Measurements from ENCODE around the gene PLOD1. TPM values are rescaled to one million over a fixed set of nuclear protein-coding genes. Genes with fewer than 3 reads are reported as not detected.

The PLOD1 gene
- total and polyA plus RNA-seq, 2 of the 13 experiments (the other 11 are each of a cell fraction or from before 2014, with no cell fraction given) = 70.1 to 318 TPM

DNA sequence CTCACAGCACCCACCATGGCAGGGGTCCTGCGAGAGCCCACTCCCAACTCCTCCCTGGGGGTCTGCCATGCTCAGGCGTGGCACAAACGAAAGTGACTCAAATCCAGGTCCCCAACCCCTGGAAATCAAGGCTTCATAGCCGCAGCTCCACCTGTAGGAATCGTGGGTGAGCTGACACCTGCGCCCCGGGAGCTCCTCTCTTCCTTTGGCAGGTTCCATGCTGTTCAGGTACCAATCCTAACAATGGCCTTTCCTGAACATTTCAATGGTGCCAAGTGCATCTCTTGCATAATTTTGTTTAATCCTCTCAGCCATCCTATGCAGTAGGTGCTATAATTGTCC, 46.9 kb upstream of the PLOD1 start (continued):
- no peak for TF ChIP-seq PHB2 (IDR thresholded peaks at IDR 0.05; ENCODE audit: partially characterized antibody)
- no peak for TF ChIP-seq ZNF780A (CRISPR knock-in tag; IDR thresholded peaks at IDR 0.05)

- no TSS peak for BruUV-seq (replicated peaks)
- Histone ChIP-seq H3K79me2 (ENCODE audit: insufficient read depth, low read length) (no peaks in the 10 kb centered on the region), H3K27ac (ENCODE audit: extremely low read length, insufficient read depth, low read length) (no peak overlapping the region), H3K27me3 (ENCODE audit: control insufficient read depth in 1 of 2, insufficient read depth in 2 of 2, low read length in 2 of 2) (peaks cover 0 to 5% of the 10 kb centered on the region in 2 experiments; a peak in 1 of 5 replicates), H3K9me3 (ENCODE audit: low read length) (no peaks in the 10 kb centered on the region), H2AFZ (ENCODE audit: low read length) (no peak overlapping the region), H3K4me1 (ENCODE audit: insufficient read depth, low read length) (peaks cover 65% of the 10 kb centered on the region), H3K9ac (ENCODE audit: insufficient read depth, low read depth, low read length) (no peak overlapping the region), H3K4me3 (replicated peaks in 1 of 3; ENCODE audit: insufficient read depth in 1 of 3, low read depth in 2 of 3, low read length in 3 of 3) (no peak overlapping the region), H3K36me3 (replicated peaks in 1 of 2; ENCODE audit: control insufficient read depth in 1 of 2, insufficient read depth in 2 of 2, low read length in 2 of 2) (no peaks in the 10 kb centered on the region), H3K4me2 (ENCODE audit: low read depth, low read length) (no peak overlapping the region), H4K20me1 (ENCODE audit: insufficient read depth, low read length) (no peaks in the 10 kb centered on the region)
- CTCF ChIA-PET (ENCODE audit: low intra/inter-chr PET ratio, low total read pairs) = no interaction called here
- FAIRE-seq (no peak), ATAC-seq (no peak), DNase-seq (ENCODE audit: low spot score) (no peak)
- POLR2A ChIA-PET = interaction anchor here (0.8 kb wide), 1 partner anchor 19 kb away, joined by 3 read pairs; no protein-coding TSS in a partner anchor
- in situ Hi-C loops (cut with HindIII; ENCODE audit: extremely low pct_ligation_motif_present, low pct_unique_long_range_greater_than_20kb) = no loop called here
- intact Hi-C loops (cut with micrococcal nuclease; ENCODE audit: unreplicated experiment) = no loop called here
- WGBS (ENCODE audit: low lambda C conversion rate) = 59% methylated on average over 9 of the region's 15 CpGs
- TF ChIP-seq KDM4B (CRISPR knock-in tag; IDR thresholded peaks at IDR 0.05) (no peak), ZNF782 (CRISPR knock-in tag; IDR thresholded peaks at IDR 0.05; ENCODE audit: borderline replicate concordance) (no peak), PHF8 (CRISPR knock-in tag; IDR thresholded peaks at IDR 0.05) (no peak), ZEB1 (IDR thresholded peaks at IDR 0.05; ENCODE audit: insufficient replicate concordance, low read depth) (no peak), ZNF768 (CRISPR knock-in tag; IDR thresholded peaks at IDR 0.05) (peak; percentile 97), RFX3 (CRISPR knock-in tag; IDR thresholded peaks at IDR 0.05) (no peak), PAX8 (CRISPR knock-in tag; IDR thresholded peaks at IDR 0.05; ENCODE audit: borderline replicate concordance) (no peak), DPF2 (CRISPR knock-in tag; IDR thresholded peaks at IDR 0.05; ENCODE audit: borderline replicate concordance, low read depth) (no peak), ATF7 (IDR thresholded peaks at IDR 0.05) (no peak), ATF7 (CRISPR knock-in tag; IDR thresholded peaks at IDR 0.05) (0 out of 2 replicates have a peak, but pooled peaks have one; percentile 26), ZNF737 (CRISPR knock-in tag; IDR thresholded peaks at IDR 0.05; ENCODE audit: borderline replicate concordance) (no peak), KDM1A (CRISPR knock-in tag; IDR thresholded peaks at IDR 0.05) (peak; percentile 50; the same call in 1 of the 2 replicates), ZNF205 (CRISPR knock-in tag; IDR thresholded peaks at IDR 0.05) (no peak), RAD51 (IDR thresholded peaks at IDR 0.05; ENCODE audit: borderline replicate concordance) (no peak), GLMP (CRISPR knock-in tag; IDR thresholded peaks at IDR 0.05; ENCODE audit: borderline replicate concordance) (no peak), ZNF724P (CRISPR knock-in tag; IDR thresholded peaks at IDR 0.05; ENCODE audit: borderline replicate concordance) (no peak), HNRNPK (IDR thresholded peaks at IDR 0.05; ENCODE audit: low read depth, low read length, poor library complexity, severe bottlenecking) (no peak), ZNF569 (CRISPR knock-in tag; IDR thresholded peaks at IDR 0.05; ENCODE audit: borderline replicate concordance) (no peak), ATAD3A (CRISPR knock-in tag; IDR thresholded peaks at IDR 0.05) (no peak), ZFP1 (CRISPR knock-in tag; IDR thresholded peaks at IDR 0.05) (no peak), ZMYM3 (CRISPR knock-in tag; IDR thresholded peaks at IDR 0.05) (peak; percentile 82), SKI (IDR thresholded peaks at IDR 0.05; ENCODE audit: partially characterized antibody) (no peak), SP2 (CRISPR knock-in tag; IDR thresholded peaks at IDR 0.05) (no peak), POLR2AphosphoS5 (IDR thresholded peaks at IDR 0.05; ENCODE audit: low read depth, low read length) (no peak)
- TF ChIP-seq, protein P1, sequence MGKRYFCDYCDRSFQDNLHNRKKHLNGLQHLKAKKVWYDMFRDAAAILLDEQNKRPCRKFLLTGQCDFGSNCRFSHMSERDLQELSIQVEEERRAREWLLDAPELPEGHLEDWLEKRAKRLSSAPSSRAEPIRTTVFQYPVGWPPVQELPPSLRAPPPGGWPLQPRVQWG (CRISPR knock-in tag; IDR thresholded peaks at IDR 0.05; ENCODE audit: borderline replicate concordance, low read depth) = no peak
These were observed 46.2 kb upstream of the PLOD1 start for GRCh38 chr1:11888206-11888876.
